Choroid plexus epithelial cell (primary cell): ENCODE measurements around the gene FAM13A.
A peak's percentile ranks its signal among the peaks of the same experiment; 100 is the strongest.

Source experiments
- DNase-seq: peaks from one replicate; pipeline ENCODE4 v3.0.0-alpha.2; 2010; ENCODE audit warnings: low read depth
- H3K4me3 ChIP-seq: 2 replicates; pipeline ENCODE4 v1.5.1; 2011; ENCODE audit warnings: low read depth, mild to moderate bottlenecking, control low read depth, low read length, moderate library complexity
- TF ChIP-seq, protein P1 (sequence below): conservative IDR thresholded peaks from 2 replicates; pipeline ENCODE4 v1.5.1; 2011; ENCODE audit warnings: low read depth, mild to moderate bottlenecking, control low read depth, inconsistent platforms, low read length, moderate library complexity

Gene FAM13A

DNA sequence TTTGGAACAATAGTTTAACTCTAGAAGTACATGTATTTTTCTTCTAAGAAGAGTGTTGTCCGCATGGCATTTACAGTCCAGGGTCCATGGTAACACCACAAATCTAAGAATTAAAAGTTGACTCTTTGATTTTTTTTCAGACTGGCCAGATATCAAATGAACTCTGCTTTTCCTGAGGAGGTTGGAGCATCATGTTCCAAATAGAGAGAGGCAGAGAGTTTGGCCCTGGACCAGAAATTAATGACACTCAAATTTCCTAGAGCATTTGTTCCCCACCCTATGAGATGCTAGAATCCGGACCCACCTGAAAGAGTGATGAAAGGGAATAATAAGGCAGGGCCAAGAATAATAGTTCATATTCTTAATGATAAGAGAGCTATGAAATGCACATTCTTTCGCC lies 312.4 kb downstream of the FAM13A start:
- no peak for DNase-seq
- H3K4me3 ChIP-seq: no peak overlapping the region
- TF ChIP-seq, protein P1, sequence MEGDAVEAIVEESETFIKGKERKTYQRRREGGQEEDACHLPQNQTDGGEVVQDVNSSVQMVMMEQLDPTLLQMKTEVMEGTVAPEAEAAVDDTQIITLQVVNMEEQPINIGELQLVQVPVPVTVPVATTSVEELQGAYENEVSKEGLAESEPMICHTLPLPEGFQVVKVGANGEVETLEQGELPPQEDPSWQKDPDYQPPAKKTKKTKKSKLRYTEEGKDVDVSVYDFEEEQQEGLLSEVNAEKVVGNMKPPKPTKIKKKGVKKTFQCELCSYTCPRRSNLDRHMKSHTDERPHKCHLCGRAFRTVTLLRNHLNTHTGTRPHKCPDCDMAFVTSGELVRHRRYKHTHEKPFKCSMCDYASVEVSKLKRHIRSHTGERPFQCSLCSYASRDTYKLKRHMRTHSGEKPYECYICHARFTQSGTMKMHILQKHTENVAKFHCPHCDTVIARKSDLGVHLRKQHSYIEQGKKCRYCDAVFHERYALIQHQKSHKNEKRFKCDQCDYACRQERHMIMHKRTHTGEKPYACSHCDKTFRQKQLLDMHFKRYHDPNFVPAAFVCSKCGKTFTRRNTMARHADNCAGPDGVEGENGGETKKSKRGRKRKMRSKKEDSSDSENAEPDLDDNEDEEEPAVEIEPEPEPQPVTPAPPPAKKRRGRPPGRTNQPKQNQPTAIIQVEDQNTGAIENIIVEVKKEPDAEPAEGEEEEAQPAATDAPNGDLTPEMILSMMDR: no peak

DNA sequence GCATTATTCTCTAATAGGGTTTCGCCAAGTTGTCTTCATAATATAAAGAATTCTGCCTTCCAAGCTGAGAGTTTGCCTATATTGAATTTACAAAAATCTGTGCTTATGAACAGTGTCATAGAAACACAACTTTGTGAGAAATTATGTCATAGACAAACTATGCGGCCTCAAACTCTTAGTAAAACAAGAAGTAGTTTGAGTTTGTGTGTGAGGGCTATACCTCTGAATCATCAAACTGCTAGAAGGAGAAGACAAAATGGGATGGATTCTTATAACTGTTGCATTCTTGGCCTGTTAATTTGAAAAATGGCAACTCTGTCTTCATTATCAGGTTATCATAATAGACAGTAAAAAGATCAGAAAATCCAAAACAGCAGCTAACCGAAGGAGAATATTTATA lies 313.3 kb downstream of the FAM13A start:
- DNase-seq: peak; percentile 92
- no peak overlapping the region for H3K4me3 ChIP-seq

DNA sequence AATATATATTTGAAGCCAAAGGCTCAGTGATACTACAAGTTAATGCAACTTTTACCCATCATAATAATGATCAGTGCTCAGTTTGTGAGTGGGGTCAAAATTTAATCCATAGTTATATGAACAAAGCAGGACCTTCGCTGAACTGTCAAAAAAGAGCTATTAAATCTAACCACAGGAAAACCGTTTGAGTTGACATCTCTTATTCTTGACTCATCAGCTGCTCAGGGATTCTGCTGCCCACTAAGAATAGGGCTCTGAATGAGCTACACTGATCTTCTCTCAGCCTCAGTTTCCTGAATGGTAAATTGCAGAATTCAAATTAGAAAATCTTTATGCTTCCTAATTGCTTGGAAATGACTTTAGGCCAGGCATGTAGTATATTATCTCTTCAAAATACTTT lies 314.4 kb downstream of the FAM13A start:
- TF ChIP-seq, protein P1: no peak
- no peak for DNase-seq
- H3K4me3 ChIP-seq: no peak overlapping the region

More for the DNA sequence above, 313.3 kb downstream of the FAM13A start:
- TF ChIP-seq, protein P1: no peak

DNA sequence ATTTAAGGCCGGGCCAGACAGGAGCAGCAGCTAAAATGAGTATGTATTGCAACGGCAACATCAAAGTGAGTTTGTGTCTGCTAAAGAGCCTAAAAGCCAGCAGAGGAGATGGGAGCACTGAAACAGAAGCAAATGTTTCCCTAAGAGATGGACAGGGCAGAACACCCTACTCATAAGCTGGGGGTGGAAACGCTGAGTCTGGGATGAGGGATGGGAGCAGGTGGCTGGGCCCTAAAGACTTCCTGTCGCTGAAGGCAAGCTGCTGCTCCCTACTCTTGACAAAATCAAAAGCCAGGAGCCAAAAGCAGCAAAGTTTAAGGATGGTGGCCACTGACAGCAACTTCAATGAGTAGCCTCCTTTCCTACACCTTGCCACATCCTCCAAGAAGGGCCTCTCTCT lies 318.8 kb downstream of the FAM13A start:
- TF ChIP-seq, protein P1: no peak
- no peak for DNase-seq
- H3K4me3 ChIP-seq: no peak overlapping the region

DNA sequence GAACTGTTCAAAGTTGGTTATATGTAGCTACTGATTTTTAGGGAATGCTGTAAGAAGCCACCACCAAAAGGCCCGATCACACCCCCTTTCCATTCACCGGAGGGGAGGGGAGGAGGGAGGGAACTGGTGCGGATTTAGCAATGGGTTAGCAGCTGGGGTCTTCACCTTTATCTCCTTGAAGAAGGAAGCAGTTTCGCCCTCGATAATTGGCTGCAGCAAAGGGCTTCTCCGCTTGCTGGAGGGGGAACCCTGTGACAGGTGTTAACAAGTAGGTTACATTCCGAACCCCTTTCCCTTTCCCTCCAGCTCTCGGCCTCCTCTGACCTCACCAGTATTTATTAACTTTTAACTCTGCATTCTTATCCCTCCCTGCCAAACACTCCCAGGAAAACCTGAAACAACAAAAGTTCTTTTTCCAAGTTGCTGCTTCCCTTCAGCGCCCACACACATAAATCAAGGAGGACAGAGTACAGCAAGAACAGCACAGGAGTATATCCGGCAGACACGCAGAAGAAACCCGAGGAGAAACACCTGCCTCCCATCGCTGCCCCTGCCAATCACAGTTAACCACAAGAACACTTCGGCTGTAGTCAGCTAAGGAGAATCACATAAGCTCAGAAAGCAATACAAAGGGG lies 319.6 kb downstream of the FAM13A start:
- TF ChIP-seq, protein P1: no peak
- peak; percentile 29 for DNase-seq
- H3K4me3 ChIP-seq: no peak overlapping the region

DNA sequence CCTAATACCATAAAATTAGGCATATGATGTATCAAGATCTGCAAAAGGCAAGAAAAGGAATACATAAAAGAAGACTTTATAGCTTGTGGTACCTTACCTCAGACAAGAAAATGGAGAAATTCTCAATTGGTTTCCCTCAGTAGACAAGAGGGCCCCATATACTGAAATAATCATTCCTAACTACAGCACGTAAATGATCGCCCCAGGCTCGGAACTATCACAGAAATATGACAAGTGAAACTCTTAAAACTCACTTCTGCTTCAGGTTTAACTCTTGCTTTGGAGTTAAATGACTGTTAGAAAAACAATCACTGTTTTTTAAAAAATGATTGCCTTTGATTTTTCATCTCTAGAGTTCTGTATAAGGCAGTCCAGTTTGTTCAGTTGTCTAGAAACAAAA lies 320.7 kb downstream of the FAM13A start:
- no peak overlapping the region for H3K4me3 ChIP-seq
- TF ChIP-seq, protein P1: no peak
- DNase-seq: no peak

DNA sequence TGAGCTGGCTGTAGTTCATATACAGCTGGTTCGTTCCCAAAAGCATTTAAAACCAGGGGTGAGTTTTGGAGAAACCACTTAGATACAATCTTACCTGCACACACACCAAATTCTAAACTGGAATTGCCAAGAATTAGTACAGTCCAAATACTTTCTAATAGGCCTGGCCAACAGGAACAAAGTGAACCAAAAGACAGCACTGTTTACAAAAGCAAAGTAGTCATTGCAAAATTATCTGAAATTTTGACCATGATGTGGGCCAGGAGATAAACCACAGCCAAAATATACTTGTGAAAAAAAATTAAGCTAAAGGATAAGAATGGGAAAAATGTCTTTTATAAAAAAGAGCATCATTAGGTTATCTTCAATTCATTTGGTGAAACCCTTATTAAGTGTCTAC lies 321.4 kb downstream of the FAM13A start:
- DNase-seq: peak; percentile 39
- TF ChIP-seq, protein P1: no peak
- no peak overlapping the region for H3K4me3 ChIP-seq
